Fibroblast of lung (primary cell): ENCODE data around the gene SGTA.

ENCODE experiments used
- CTCF ChIP-seq, 2 donors: IDR thresholded peaks in 1 of 2; conservative IDR thresholded peaks in 1 of 2; 1 replicate in 1 of 2; 2 replicates in 1 of 2; pipeline ENCODE4 v1.5.1; 2011 to 2012; ENCODE audit warnings: low read length in 2 of 2, control low read depth in 1 of 2, inconsistent platforms in 1 of 2, low read depth in 1 of 2, mild to moderate bottlenecking in 1 of 2
- EZH2 ChIP-seq: IDR thresholded peaks from 2 replicates; pipeline ENCODE4 v1.5.1; 2012; ENCODE audit warnings: low read length, control low read depth, mild to moderate bottlenecking; ENCODE audit errors: missing control alignments

GRCh38 chr19:2805991-2806649, 23.0 kb upstream of the SGTA start:
- TF ChIP-seq CTCF (conservative IDR thresholded peaks at IDR 0.05 in 1 of 2, IDR thresholded peaks at IDR 0.05 in 1 of 2; ENCODE audit: low read depth in 1 of 2, low read length in 2 of 2) (no peak), EZH2 (no peak)
